BE2C (cell line): Measurements from ENCODE around the gene SUOX.
"Not testable (repeated sequence)": the region's sequence is repeated elsewhere in the genome, so short reads cannot be mapped to it uniquely, and the experiment has no call there.

Experiments
- DNase-seq: peaks from one replicate; pipeline ENCODE4 v3.0.0-alpha.2; 2020
- H3K27me3 ChIP-seq: fragments of 250-450 bp; sonication (Bioruptor Pico); 2 replicates; pipeline ENCODE4 v1.5.1; 2020; ENCODE audit warnings: mild to moderate bottlenecking
- H3K36me3 ChIP-seq: fragments of 250-450 bp; sonication (Bioruptor Pico); 2 replicates; pipeline ENCODE4 v1.5.1; 2020; ENCODE audit warnings: mild to moderate bottlenecking
- H3K4me1 ChIP-seq: fragments of 250-450 bp; sonication (Bioruptor Pico); 2 replicates; pipeline ENCODE4 v1.5.1; 2020
- H3K4me3 ChIP-seq: 2 replicates; pipeline ENCODE4 v1.5.1; 2011; ENCODE audit warnings: low read depth, low read length
- H3K9me3 ChIP-seq: fragments of 250-450 bp; sonication (Bioruptor Pico); 2 replicates; pipeline ENCODE4 v1.5.1; 2020
- CTCF ChIP-seq: IDR thresholded peaks from 2 replicates; pipeline ENCODE4 v1.5.1; 2012; ENCODE audit warnings: mild to moderate bottlenecking, low read depth, low read length

Gene SUOX

GRCh38 chr12:55972456-55972855 lies 24.6 kb upstream of the SUOX start:
- TF ChIP-seq CTCF, result no peak
- H3K36me3 ChIP-seq, result no peaks in the 10 kb centered on the region
- H3K27me3 ChIP-seq, result no peaks in the 10 kb centered on the region
- H3K4me1 ChIP-seq, result 0 out of 2 replicates have a peak, but pooled peaks cover 3% of the 10 kb centered on the region
- peak overlapping the region; percentile 71 for H3K4me3 ChIP-seq
- no peaks in the 10 kb centered on the region for H3K9me3 ChIP-seq
- no peak for DNase-seq

DNA sequence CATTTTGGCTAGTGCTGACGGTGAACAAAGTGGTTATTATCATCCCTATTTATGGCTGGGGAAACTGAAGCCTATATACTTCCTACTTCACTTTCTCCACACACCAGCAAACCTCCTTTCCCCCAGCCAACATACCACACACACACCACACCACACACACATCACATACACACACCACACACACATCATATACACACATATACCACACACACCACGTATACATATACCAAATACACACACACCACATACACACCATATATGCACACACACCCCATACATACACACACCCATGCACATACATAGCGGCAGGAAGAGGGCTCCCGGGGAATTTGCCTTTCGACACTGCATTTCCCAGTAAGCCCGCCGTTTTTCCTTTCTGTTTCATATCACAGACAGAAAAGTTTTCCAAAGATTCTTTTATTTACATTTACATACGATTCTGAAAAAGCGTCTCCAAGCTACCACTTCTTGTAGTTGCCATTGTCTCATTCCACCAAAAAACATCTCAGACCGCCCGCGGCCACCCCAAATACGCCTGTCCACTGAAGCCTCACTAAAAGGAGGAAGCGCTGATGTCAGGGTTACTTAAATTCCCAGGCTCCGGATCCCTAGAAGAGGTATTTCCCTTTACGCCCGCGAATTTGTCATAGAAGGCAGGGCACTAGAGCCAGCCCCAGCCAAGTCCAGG lies 24.0 kb upstream of the SUOX start:
- peak overlapping the region; percentile 71 for H3K4me3 ChIP-seq
- no peaks in the 10 kb centered on the region for H3K9me3 ChIP-seq
- H3K36me3 ChIP-seq, result no peaks in the 10 kb centered on the region
- H3K4me1 ChIP-seq, result no peaks in the 10 kb centered on the region
- no peak for TF ChIP-seq CTCF
- DNase-seq, result no peak
- no peaks in the 10 kb centered on the region for H3K27me3 ChIP-seq

DNA sequence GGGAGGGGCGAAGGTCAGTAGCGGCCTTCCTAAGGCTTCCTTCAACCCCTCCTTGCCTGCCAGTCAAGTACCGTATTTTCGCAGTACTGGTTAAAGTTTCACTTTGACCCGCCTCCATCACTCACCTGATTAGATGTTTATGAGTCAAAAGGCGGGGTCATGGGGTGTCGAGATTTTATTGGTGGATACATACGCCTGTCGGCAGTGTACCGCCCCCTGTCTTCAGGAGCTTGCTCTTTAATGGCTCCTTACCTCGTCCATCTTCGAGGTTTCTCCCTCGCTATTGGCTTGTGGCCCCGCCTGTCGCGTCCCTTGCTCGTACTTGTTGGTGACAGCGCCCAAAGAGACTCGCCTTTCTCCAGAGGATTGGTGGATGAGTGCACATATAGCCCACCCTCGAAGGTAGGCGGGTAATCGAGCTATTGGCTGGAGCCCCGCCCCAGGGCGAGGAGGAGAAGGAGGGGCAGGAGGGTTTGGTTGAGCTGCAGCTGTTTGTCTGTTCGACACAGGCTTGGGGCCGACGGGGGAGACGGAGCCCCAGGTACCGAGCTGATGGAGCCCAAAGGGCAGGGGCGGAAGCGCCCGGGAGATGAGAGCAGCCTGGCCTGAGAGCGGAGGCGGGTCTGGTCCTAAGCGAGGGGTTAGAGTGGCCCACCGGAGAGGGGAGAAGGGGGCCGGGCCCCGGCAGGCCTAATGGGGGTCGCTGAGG lies 23.3 kb upstream of the SUOX start, which contains the start of gene RAB5B:
TSS of gene RAB5B (plus strand) at position 480 of the 709 bp plus-strand sequence. CDS start 12,883 bp downstream, outside the sequence.
- DNase-seq, result peak; percentile 99
- Histone ChIP-seq H3K4me3 (peak within 1 kb of the TSS; percentile 91), H3K36me3 (no peaks in the 10 kb centered on the region), H3K27me3 (no peaks in the 10 kb centered on the region), H3K9me3 (no peaks in the 10 kb centered on the region), H3K4me1 (no peaks in the 10 kb centered on the region)
- TF ChIP-seq CTCF, result no peak

GRCh38 chr12:55974308-55974730 lies 22.8 kb upstream of the SUOX start:
- Histone ChIP-seq H3K27me3 (no peaks in the 10 kb centered on the region), H3K4me1 (no peaks in the 10 kb centered on the region), H3K36me3 (no peaks in the 10 kb centered on the region), H3K4me3 (peak overlapping the region; percentile 91), H3K9me3 (no peaks in the 10 kb centered on the region)
- peak; percentile 39 for DNase-seq
- no peak for TF ChIP-seq CTCF

- no peaks in the 10 kb centered on the region for H3K27me3 ChIP-seq
- DNase-seq, result no peak
- H3K4me3 ChIP-seq, result no peak overlapping the region
- H3K36me3 ChIP-seq, result no peaks in the 10 kb centered on the region
- H3K4me1 ChIP-seq, result no peaks in the 10 kb centered on the region
- TF ChIP-seq CTCF, result no peak
- H3K9me3 ChIP-seq, result no peaks in the 10 kb centered on the region
Measured at GRCh38 chr12:55978393-55978792, 18.7 kb upstream of the SUOX start.

- H3K4me1 ChIP-seq, result no peaks in the 10 kb centered on the region
- no peaks in the 10 kb centered on the region for H3K36me3 ChIP-seq
- DNase-seq, result no peak
- H3K27me3 ChIP-seq, result no peaks in the 10 kb centered on the region
- no peak overlapping the region for H3K4me3 ChIP-seq
- no peaks in the 10 kb centered on the region for H3K9me3 ChIP-seq
- TF ChIP-seq CTCF, result no peak
Measured at GRCh38 chr12:55979069-55979468, 18.0 kb upstream of the SUOX start.

DNA sequence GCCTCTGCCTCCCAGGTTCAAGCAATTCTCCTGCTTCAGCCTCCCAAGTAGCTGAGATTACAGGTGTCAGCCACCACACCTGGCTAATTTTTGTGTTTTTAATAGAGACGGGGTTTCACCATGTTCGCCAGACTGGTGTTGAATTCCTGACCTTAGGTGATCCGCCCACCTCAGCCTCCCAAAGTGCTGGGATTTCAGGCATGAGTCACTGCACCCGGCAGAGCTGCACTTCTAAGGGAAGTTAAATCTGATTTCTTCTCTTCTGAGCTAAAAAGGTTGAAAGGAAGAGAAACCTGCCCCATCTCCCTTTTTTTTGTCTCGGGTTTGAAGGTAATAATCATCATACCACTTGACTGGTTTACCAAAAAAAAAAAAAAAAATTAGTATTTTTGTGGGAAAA lies 15.2 kb upstream of the SUOX start:
- not testable (repeated sequence) for H3K36me3 ChIP-seq, DNase-seq, H3K4me3 ChIP-seq, H3K27me3 ChIP-seq, H3K4me1 ChIP-seq, H3K9me3 ChIP-seq
